Measurements from ENCODE around the gene SDHAF2. TPM values are rescaled to one million over a fixed set of nuclear protein-coding genes. Genes with fewer than 3 reads are reported as not detected.
"Not testable (repeated sequence)": the region's sequence is repeated elsewhere in the genome, so short reads cannot be mapped to it uniquely, and the experiment has no call there.

SDHAF2 gene
- total RNA-seq, 4 donors from 2014 or later: 36.6 to 53.0 (median 48.4) TPM

DNA sequence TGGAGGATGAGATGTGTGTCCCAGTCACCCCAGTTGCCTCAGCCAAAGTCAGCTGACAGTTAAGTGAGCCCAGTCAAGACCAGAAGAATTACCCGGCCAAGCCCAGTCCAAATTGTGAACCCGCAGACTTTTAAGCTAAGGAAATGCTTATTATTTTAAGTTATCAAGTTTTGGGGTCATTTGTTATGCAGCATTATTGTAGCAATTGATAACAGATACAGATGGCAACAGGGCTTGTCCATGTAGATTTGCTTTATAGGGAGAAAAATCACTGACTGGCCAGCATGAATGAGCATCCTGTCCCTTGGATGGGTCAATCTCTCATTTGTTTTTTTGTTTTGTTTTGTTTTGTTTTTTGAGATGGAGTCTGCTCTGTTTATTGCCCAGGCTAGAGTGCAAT lies 22.9 kb downstream of the SDHAF2 start:
- no peak for DNase-seq (ENCODE audit: low spot score in 2 of 2)
- no peaks in the 10 kb centered on the region for H3K4me1 ChIP-seq
- no peak overlapping the region for H3K4me3 ChIP-seq
- WGBS: 100% methylated on average over 2 of the region's 2 CpGs
- peaks cover 35% of the 10 kb centered on the region for H3K36me3 ChIP-seq
- TF ChIP-seq POLR2A (IDR thresholded peaks at IDR 0.05) (no peak), POLR2AphosphoS5 (IDR thresholded peaks at IDR 0.05) (no peak), EP300 (IDR thresholded peaks at IDR 0.05) (no peak)
- TF ChIP-seq, protein P1, sequence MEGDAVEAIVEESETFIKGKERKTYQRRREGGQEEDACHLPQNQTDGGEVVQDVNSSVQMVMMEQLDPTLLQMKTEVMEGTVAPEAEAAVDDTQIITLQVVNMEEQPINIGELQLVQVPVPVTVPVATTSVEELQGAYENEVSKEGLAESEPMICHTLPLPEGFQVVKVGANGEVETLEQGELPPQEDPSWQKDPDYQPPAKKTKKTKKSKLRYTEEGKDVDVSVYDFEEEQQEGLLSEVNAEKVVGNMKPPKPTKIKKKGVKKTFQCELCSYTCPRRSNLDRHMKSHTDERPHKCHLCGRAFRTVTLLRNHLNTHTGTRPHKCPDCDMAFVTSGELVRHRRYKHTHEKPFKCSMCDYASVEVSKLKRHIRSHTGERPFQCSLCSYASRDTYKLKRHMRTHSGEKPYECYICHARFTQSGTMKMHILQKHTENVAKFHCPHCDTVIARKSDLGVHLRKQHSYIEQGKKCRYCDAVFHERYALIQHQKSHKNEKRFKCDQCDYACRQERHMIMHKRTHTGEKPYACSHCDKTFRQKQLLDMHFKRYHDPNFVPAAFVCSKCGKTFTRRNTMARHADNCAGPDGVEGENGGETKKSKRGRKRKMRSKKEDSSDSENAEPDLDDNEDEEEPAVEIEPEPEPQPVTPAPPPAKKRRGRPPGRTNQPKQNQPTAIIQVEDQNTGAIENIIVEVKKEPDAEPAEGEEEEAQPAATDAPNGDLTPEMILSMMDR (IDR thresholded peaks at IDR 0.05): no peak
- H3K27me3 ChIP-seq: no peaks in the 10 kb centered on the region
- H3K9me3 ChIP-seq: no peaks in the 10 kb centered on the region
- no peak overlapping the region for H3K27ac ChIP-seq

DNA sequence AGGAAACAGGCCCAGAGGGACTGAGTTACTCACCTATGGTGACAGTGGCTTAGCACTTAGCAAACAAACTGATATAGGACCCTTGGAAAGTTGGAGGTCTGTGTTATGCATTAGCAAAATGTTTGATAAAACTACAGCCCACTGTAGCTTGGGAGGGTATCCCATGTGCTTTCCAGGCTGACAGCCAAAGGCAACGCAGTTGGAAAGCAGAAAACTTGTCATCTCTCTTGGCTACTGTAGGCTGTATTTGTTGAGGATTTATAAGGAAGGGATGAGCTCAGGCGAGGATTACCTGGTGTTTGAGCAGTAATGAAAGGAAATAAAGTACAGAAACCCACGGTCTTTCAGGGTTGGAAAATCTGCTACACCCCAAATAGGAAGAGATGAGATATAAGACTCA lies 23.8 kb downstream of the SDHAF2 start:
- no peaks in the 10 kb centered on the region for H3K4me1 ChIP-seq
- no peak overlapping the region for H3K27ac ChIP-seq
- DNase-seq (ENCODE audit: low spot score in 2 of 2): no peak
- WGBS: 56% methylated on average over 3 of the region's 3 CpGs
- H3K4me3 ChIP-seq: no peak overlapping the region
- TF ChIP-seq POLR2AphosphoS5 (IDR thresholded peaks at IDR 0.05): no peak
- H3K9me3 ChIP-seq: no peaks in the 10 kb centered on the region
- H3K27me3 ChIP-seq: no peaks in the 10 kb centered on the region
- peaks cover 27% of the 10 kb centered on the region for H3K36me3 ChIP-seq

DNA sequence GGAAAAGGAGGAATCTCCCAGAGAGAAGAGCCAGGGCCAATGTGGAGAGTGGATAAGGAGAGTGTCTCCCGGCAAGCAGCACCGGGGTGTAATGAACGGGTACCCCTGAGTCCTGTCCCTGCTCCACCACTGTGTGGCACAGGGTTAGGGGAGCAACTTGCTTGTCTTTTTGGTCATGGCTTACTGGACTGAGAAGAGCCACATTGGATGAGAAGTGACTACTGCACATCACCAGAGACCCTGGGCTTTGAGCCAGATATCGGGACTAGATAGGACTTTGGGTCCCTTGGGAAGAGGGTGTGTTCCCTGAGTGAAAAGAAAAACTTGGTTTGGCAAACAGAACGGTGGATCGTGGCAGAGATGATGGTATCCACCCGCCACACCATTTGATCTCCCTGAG lies 24.6 kb downstream of the SDHAF2 start:
- no peak for DNase-seq (ENCODE audit: low spot score in 2 of 2)
- H3K27ac ChIP-seq: no peak overlapping the region
- H3K4me1 ChIP-seq: no peaks in the 10 kb centered on the region
- H3K36me3 ChIP-seq: peaks cover 20% of the 10 kb centered on the region
- H3K27me3 ChIP-seq: no peaks in the 10 kb centered on the region
- no peak overlapping the region for H3K4me3 ChIP-seq
- no peaks in the 10 kb centered on the region for H3K9me3 ChIP-seq
- TF ChIP-seq, protein P1 (IDR thresholded peaks at IDR 0.05): no peak
- TF ChIP-seq POLR2AphosphoS5 (IDR thresholded peaks at IDR 0.05) (no peak), EP300 (IDR thresholded peaks at IDR 0.05) (no peak), POLR2A (IDR thresholded peaks at IDR 0.05) (no peak)
- WGBS: 91% methylated on average over 7 of the region's 7 CpGs

DNA sequence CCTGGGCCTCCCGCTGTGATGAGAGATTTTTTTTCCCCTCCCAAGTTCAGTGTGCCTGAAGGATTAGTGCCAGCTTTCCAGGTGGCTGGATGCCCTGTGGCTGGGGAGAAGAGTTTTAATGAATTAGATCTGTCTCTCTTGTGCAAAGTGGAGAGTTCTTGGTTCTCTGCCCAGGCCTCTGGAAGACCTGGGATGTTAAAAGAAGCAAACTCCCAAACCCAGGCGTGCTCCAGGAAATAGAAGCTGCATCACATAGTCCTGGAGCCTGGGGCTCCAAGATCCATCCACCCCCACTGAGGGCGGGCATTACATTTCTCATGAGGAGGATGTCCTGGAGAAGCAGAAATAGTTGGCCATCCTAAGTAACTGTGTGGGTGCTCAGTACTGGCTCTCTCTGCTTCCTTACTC lies 30.6 kb downstream of the SDHAF2 start:
- H3K27me3 ChIP-seq: no peaks in the 10 kb centered on the region
- H3K36me3 ChIP-seq: peaks cover 8% of the 10 kb centered on the region
- 50% methylated on average over 3 of the region's 3 CpGs for whole genome bisulfite sequencing
- H3K4me3 ChIP-seq: no peak overlapping the region
- no peak for TF ChIP-seq EP300 (IDR thresholded peaks at IDR 0.05)
- no peak for TF ChIP-seq POLR2A (IDR thresholded peaks at IDR 0.05)
- no peaks in the 10 kb centered on the region for H3K9me3 ChIP-seq
- H3K4me1 ChIP-seq: peaks cover 5% of the 10 kb centered on the region
- DNase-seq (ENCODE audit: low spot score in 2 of 2): no peak
- H3K27ac ChIP-seq: no peak overlapping the region

DNA sequence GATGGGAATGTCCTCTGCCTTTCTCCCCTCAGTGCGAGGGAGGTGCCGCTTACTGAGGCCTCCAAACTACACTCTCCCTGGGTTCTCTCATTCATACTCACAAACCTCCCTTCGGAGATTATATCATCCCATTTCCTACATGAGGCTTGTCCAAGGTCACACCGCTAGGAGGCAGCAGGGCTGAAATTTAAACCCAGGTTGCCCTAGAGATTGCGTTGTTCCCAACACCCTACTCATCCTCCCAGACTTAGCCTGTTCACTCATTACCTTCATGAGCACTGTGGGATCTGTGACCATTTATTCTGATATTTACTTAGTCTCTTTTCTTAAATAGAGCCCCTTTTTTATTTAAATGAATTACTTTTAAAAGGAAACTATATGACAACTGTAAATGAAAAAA lies 31.1 kb downstream of the SDHAF2 start:
- Histone ChIP-seq H3K4me3 (no peak overlapping the region), H3K27ac (no peak overlapping the region), H3K9me3 (no peaks in the 10 kb centered on the region), H3K4me1 (peaks cover 5% of the 10 kb centered on the region), H3K27me3 (no peaks in the 10 kb centered on the region), H3K36me3 (peaks cover 4% of the 10 kb centered on the region)
- DNase-seq (ENCODE audit: low spot score in 2 of 2): no peak
- WGBS: 88% methylated on average over 5 of the region's 5 CpGs
- TF ChIP-seq POLR2AphosphoS5 (IDR thresholded peaks at IDR 0.05) (no peak), EP300 (IDR thresholded peaks at IDR 0.05) (no peak), POLR2A (IDR thresholded peaks at IDR 0.05) (no peak)
- TF ChIP-seq, protein P1 (IDR thresholded peaks at IDR 0.05): no peak

DNA sequence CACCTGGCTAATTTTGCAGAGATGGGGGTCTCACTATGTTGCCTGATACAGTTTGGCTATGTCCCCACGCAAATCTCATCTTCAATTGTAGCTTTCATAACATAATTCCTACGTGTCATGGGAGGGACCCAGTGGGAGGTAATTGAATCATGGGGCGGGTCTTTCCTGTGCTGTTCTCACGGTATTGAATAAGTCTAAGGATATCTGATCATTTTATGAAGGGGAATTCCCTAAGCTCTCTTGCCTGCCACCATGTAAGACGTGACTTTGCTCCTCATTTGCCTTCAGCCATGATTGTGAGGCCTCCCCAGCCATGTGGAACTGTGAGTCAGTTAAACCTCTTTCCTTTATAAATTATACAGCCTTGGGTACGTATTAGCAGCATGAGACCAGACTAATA lies 37.7 kb downstream of the SDHAF2 start:
- WGBS: 75% methylated on average over 6 of the region's 6 CpGs
- not testable (repeated sequence) for H3K4me1 ChIP-seq; H3K4me3 ChIP-seq; DNase-seq (ENCODE audit: low spot score in 2 of 2); H3K9me3 ChIP-seq; H3K36me3 ChIP-seq; H3K27me3 ChIP-seq; H3K27ac ChIP-seq

DNA sequence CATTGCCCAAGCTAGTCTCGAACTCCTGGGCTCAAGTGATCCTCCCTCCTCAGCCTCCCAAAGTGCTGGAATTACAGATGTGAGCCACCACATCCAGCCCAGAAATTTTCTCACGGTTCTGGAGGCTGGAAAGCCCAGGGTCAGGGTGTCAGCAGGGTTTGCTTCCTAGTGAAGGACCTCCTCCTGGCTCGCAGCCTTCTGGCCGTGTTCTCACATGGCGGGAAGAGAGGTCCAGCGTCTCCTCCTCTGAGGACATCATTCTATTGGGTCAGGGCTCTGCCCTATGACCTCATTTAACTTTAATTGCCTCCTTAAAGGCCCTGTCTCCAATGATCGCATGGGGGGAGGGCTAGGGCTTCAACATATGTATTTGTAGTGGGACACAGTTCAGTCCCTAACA lies 38.1 kb downstream of the SDHAF2 start:
- no peaks in the 10 kb centered on the region for H3K9me3 ChIP-seq
- peaks cover 10% of the 10 kb centered on the region for H3K4me1 ChIP-seq
- DNase-seq (ENCODE audit: low spot score in 2 of 2): no peak
- H3K27ac ChIP-seq: no peak overlapping the region
- 79% methylated on average over 7 of the region's 7 CpGs for WGBS
- H3K4me3 ChIP-seq: no peak overlapping the region
- H3K27me3 ChIP-seq: no peaks in the 10 kb centered on the region
- H3K36me3 ChIP-seq: peaks cover 7% of the 10 kb centered on the region
- TF ChIP-seq POLR2AphosphoS5 (IDR thresholded peaks at IDR 0.05) (no peak), POLR2A (IDR thresholded peaks at IDR 0.05) (no peak), EP300 (IDR thresholded peaks at IDR 0.05) (no peak)
- TF ChIP-seq, protein P1 (IDR thresholded peaks at IDR 0.05): no peak
